ENCODE measurements around the gene NOC2L. TPM values are rescaled to one million over a fixed set of nuclear protein-coding genes. Genes with fewer than 3 reads are reported as not detected.

The NOC2L gene
- total and polyA plus RNA-seq, 5 donors from 2014 or later: 36.8 to 56.6 (median 54.0) TPM

- no peak overlapping the region for H3K4me3 ChIP-seq (ENCODE audit: low read depth, low read length)
- ATAC-seq (ENCODE audit: low read depth in 2 of 2): no peak
Measured at GRCh38 chr1:961132-961669, 2.1 kb upstream of the NOC2L start.

GRCh38 chr1:960363-961131 lies 1.5 kb upstream of the NOC2L start, which contains the start of gene KLHL17:
KLHL17 (plus strand) TSS chr1:960584; CDS start chr1:960694, 110 bp downstream.
- ATAC-seq (ENCODE audit: low read depth in 2 of 2) (peak; percentile 43 to 49), DNase-seq (peak; percentile 69 to 80 (median 73))
- Histone ChIP-seq H3K36me3 (ENCODE audit: control insufficient read depth, insufficient read depth, low read length) (peaks cover 10% of the 10 kb centered on the region), H3K27me3 (ENCODE audit: control insufficient read depth, insufficient read depth, low read length) (no peaks in the 10 kb centered on the region), H3K4me1 (ENCODE audit: control insufficient read depth, insufficient read depth, low read length, poor library complexity, severe bottlenecking) (peaks cover 37% of the 10 kb centered on the region), H3K9me3 (ENCODE audit: control insufficient read depth in 2 of 2, low read length in 2 of 2) (no peaks in the 10 kb centered on the region), H3K27ac (ENCODE audit: insufficient read depth, low read length, poor library complexity, severe bottlenecking) (no peak within 1 kb of the TSS), H3K4me3 (ENCODE audit: low read depth, low read length) (no peak within 1 kb of the TSS)
- no peaks in the 10 kb centered on the region for H3K27me3 Mint-ChIP-seq
- H3K36me3 Mint-ChIP-seq: peaks cover 5% of the 10 kb centered on the region
- peak within 1 kb of the TSS in 2 of 3 donors; percentile 74 to 85 for H3K27ac Mint-ChIP-seq
- peak within 1 kb of the TSS; percentile 89 to 92 (median 92) for H3K4me3 Mint-ChIP-seq
- no peaks in the 10 kb centered on the region for H3K9me3 Mint-ChIP-seq
- H3K4me1 Mint-ChIP-seq: peaks cover 0 to 33% (median 7%) of the 10 kb centered on the region in 4 donors

More at GRCh38 chr1:961132-961669, 2.1 kb upstream of the NOC2L start:
- Histone ChIP-seq H3K27me3 (ENCODE audit: control insufficient read depth, insufficient read depth, low read length) (no peaks in the 10 kb centered on the region), H3K27ac (ENCODE audit: insufficient read depth, low read length, poor library complexity, severe bottlenecking) (no peak overlapping the region), H3K4me1 (ENCODE audit: control insufficient read depth, insufficient read depth, low read length, poor library complexity, severe bottlenecking) (peaks cover 43% of the 10 kb centered on the region), H3K9me3 (ENCODE audit: control insufficient read depth in 2 of 2, low read length in 2 of 2) (no peaks in the 10 kb centered on the region), H3K36me3 (ENCODE audit: control insufficient read depth, insufficient read depth, low read length) (peaks cover 4% of the 10 kb centered on the region)
- H3K27me3 Mint-ChIP-seq: no peaks in the 10 kb centered on the region
- H3K27ac Mint-ChIP-seq: peak overlapping the region in 1 of 3 donors; percentile 36
- H3K36me3 Mint-ChIP-seq: peaks cover 5% of the 10 kb centered on the region
- peak overlapping the region in 3 of 4 donors; percentile 63 to 84 (median 71) for H3K4me3 Mint-ChIP-seq
- DNase-seq: no peak
- H3K4me1 Mint-ChIP-seq: peaks cover 0 to 38% (median 7%) of the 10 kb centered on the region in 4 donors
- no peaks in the 10 kb centered on the region for H3K9me3 Mint-ChIP-seq

- ATAC-seq (ENCODE audit: low read depth in 2 of 2) (peak in 1 of 2 donors; percentile 3), DNase-seq (no peak)
- H3K36me3 ChIP-seq (ENCODE audit: control insufficient read depth, insufficient read depth, low read length): peaks cover 17% of the 10 kb centered on the region
- H3K27ac ChIP-seq (ENCODE audit: insufficient read depth, low read length, poor library complexity, severe bottlenecking): no peak overlapping the region
- H3K27ac Mint-ChIP-seq: peak overlapping the region in 2 of 3 donors; percentile 74 to 85
- H3K27me3 Mint-ChIP-seq: no peaks in the 10 kb centered on the region
- H3K9me3 ChIP-seq (ENCODE audit: control insufficient read depth in 2 of 2, low read length in 2 of 2): no peaks in the 10 kb centered on the region
- no peaks in the 10 kb centered on the region for H3K9me3 Mint-ChIP-seq
- peaks cover 36% of the 10 kb centered on the region for H3K4me1 ChIP-seq (ENCODE audit: control insufficient read depth, insufficient read depth, low read length, poor library complexity, severe bottlenecking)
- H3K4me3 Mint-ChIP-seq: peak overlapping the region; percentile 89 to 92 (median 92)
- H3K4me1 Mint-ChIP-seq: peaks cover 0 to 36% (median 11%) of the 10 kb centered on the region in 4 donors
- peaks cover 12% of the 10 kb centered on the region for H3K36me3 Mint-ChIP-seq
- no peaks in the 10 kb centered on the region for H3K27me3 ChIP-seq (ENCODE audit: control insufficient read depth, insufficient read depth, low read length)
- no peak overlapping the region for H3K4me3 ChIP-seq (ENCODE audit: low read depth, low read length)
Measured at GRCh38 chr1:959731-960362, 791 bp upstream of the NOC2L start.

DNA sequence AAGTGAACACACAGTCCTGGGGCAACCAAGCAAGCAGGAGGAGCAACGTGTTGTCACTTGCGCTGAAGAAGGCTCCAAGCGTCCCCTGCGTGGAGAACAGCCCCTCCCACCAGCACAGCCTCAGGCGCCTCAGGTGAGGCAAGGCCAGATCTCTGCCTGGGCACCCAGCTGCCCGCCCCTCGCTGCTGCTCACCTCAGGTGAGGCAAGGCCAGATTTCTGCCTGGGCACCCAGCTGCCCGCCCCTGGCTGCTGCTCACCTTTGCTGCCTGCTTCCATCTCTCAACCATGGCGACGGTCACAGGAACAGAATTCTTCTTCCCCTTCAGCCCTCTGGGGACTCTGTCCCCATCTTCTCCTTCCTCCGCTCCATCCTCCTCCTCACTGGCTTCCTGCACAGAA lies 2.4 kb downstream of the NOC2L start:
- DNase-seq (no peak), ATAC-seq (ENCODE audit: low read depth in 2 of 2) (no peak)
- Mint-ChIP-seq H3K27me3 (no peaks in the 10 kb centered on the region), H3K4me3 (peak overlapping the region in 2 of 4 donors; percentile 11 to 28), H3K36me3 (peaks cover 28% of the 10 kb centered on the region), H3K27ac (no peak overlapping the region), H3K4me1 (peaks cover 0 to 30% (median 11%) of the 10 kb centered on the region in 4 donors), H3K9me3 (no peaks in the 10 kb centered on the region)
- Histone ChIP-seq H3K36me3 (ENCODE audit: control insufficient read depth, insufficient read depth, low read length) (peaks cover 44% of the 10 kb centered on the region), H3K27ac (ENCODE audit: insufficient read depth, low read length, poor library complexity, severe bottlenecking) (no peak overlapping the region), H3K27me3 (ENCODE audit: control insufficient read depth, insufficient read depth, low read length) (no peaks in the 10 kb centered on the region), H3K9me3 (ENCODE audit: control insufficient read depth in 2 of 2, low read length in 2 of 2) (no peaks in the 10 kb centered on the region), H3K4me3 (ENCODE audit: low read depth, low read length) (no peak overlapping the region), H3K4me1 (ENCODE audit: control insufficient read depth, insufficient read depth, low read length, poor library complexity, severe bottlenecking) (peaks cover 35% of the 10 kb centered on the region)

DNA sequence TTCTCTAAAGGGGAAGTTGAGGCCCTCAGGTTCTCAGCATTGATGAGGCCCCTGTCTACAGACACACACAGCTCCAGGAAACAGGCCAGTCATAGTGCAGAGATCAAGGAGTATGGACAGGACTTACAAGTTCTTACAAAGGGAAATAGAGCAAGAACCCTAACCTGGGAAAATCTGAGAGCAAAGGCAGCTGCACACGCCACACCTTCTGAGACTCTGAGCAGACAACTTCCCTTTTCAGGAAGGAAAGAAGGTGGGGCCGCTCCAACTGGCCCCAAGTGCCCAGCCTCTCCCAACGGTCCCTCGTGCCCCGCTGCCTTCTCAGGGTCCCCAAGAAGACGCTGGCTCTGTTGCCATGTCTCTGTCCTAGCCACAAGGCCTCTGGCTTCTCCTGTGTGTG lies 3.6 kb downstream of the NOC2L start:
- H3K27ac ChIP-seq (ENCODE audit: insufficient read depth, low read length, poor library complexity, severe bottlenecking): no peak overlapping the region
- ATAC-seq (ENCODE audit: low read depth in 2 of 2) (no peak), DNase-seq (no peak)
- no peak overlapping the region for H3K4me3 ChIP-seq (ENCODE audit: low read depth, low read length)
- H3K4me1 ChIP-seq (ENCODE audit: control insufficient read depth, insufficient read depth, low read length, poor library complexity, severe bottlenecking): peaks cover 29% of the 10 kb centered on the region
- H3K36me3 Mint-ChIP-seq: peaks cover 35% of the 10 kb centered on the region
- H3K4me3 Mint-ChIP-seq: no peak overlapping the region
- no peaks in the 10 kb centered on the region for H3K27me3 Mint-ChIP-seq
- no peak overlapping the region for H3K27ac Mint-ChIP-seq
- H3K36me3 ChIP-seq (ENCODE audit: control insufficient read depth, insufficient read depth, low read length): peaks cover 55% of the 10 kb centered on the region
- H3K4me1 Mint-ChIP-seq: peaks cover 0 to 32% (median 11%) of the 10 kb centered on the region in 4 donors
- no peaks in the 10 kb centered on the region for H3K27me3 ChIP-seq (ENCODE audit: control insufficient read depth, insufficient read depth, low read length)
- H3K9me3 Mint-ChIP-seq: peaks cover 0 to under 1% (median 0%) of the 10 kb centered on the region in 7 donors
- no peaks in the 10 kb centered on the region for H3K9me3 ChIP-seq (ENCODE audit: control insufficient read depth in 2 of 2, low read length in 2 of 2)

DNA sequence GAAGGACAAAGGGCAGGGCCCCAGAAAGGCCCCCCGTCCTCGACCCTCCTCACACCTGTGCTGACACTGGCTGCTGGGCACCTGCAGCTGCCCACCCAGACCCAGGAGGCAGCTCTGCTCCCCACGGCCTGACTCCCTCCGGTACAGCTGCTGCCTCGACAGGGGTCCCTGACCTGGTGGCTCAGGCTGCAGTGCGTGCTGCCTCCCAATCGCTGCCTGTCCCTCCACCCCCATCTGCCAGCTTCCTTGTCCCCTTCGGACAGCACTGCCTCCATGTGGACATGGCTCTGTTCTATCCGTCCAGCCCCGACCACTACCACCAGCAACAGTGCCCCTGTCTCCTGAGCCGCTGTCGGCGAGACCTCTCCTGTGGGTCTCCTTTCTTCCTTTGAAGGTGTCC lies 4.1 kb downstream of the NOC2L start:
- Histone ChIP-seq H3K36me3 (ENCODE audit: control insufficient read depth, insufficient read depth, low read length) (peaks cover 61% of the 10 kb centered on the region), H3K27ac (ENCODE audit: insufficient read depth, low read length, poor library complexity, severe bottlenecking) (no peak overlapping the region), H3K4me1 (ENCODE audit: control insufficient read depth, insufficient read depth, low read length, poor library complexity, severe bottlenecking) (peaks cover 24% of the 10 kb centered on the region), H3K9me3 (ENCODE audit: control insufficient read depth in 2 of 2, low read length in 2 of 2) (no peaks in the 10 kb centered on the region), H3K4me3 (ENCODE audit: low read depth, low read length) (no peak overlapping the region), H3K27me3 (ENCODE audit: control insufficient read depth, insufficient read depth, low read length) (no peaks in the 10 kb centered on the region)
- Mint-ChIP-seq H3K27me3 (no peaks in the 10 kb centered on the region), H3K27ac (no peak overlapping the region), H3K9me3 (peaks cover 0 to 1% (median 0%) of the 10 kb centered on the region in 7 donors), H3K4me3 (no peak overlapping the region), H3K4me1 (peaks cover 0 to 30% (median 11%) of the 10 kb centered on the region in 4 donors), H3K36me3 (peaks cover 40% of the 10 kb centered on the region)
- ATAC-seq (ENCODE audit: low read depth in 2 of 2): no peak
- DNase-seq: no peak

DNA sequence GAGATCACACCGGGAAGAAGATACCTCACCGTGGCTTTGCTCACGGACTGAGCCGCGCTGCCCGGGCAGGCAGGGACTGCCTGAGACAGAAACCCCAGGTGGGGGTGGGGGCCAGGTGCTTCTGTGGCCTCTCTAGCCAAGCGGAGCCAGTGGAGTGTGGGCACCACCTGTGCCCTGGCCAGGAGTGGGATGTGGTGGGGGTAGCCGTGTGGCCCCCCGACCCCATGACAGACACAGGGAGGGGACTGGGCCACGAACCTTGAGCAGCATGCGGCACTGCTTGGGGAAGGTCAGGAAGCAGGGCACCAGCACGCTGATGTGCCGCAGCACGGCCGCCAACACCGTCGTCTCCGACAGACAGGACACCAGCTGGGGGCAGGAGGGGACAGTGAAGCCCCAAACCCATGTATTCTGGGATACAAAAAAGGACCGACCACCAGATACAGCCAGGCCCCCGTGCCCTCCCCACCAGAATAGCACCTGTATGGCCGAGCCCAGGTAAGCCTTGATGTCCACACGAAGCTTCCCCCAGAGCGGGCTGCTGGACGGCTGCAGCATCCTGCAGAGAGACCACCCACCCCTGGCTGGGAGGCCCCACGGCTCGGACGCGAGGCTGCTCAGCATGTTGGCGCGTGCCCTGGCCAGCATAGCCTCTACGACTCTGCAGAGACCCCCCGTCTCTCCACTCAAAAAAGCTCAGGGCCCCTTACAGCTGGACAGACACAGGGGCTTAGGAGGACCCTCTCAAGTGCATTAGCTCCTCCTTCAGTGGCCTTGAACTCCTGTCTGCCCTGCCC lies 5.3 kb downstream of the NOC2L start:
- no peak overlapping the region for H3K4me3 ChIP-seq (ENCODE audit: low read depth, low read length)
- H3K27me3 Mint-ChIP-seq: no peaks in the 10 kb centered on the region
- no peak for ATAC-seq (ENCODE audit: low read depth in 2 of 2)
- H3K27ac ChIP-seq (ENCODE audit: insufficient read depth, low read length, poor library complexity, severe bottlenecking): no peak overlapping the region
- H3K9me3 ChIP-seq (ENCODE audit: control insufficient read depth in 2 of 2, low read length in 2 of 2): no peaks in the 10 kb centered on the region
- peaks cover 0 to 1% (median 0%) of the 10 kb centered on the region in 7 donors for H3K9me3 Mint-ChIP-seq
- H3K36me3 Mint-ChIP-seq: peaks cover 47% of the 10 kb centered on the region
- peaks cover 17% of the 10 kb centered on the region for H3K4me1 ChIP-seq (ENCODE audit: control insufficient read depth, insufficient read depth, low read length, poor library complexity, severe bottlenecking)
- H3K4me3 Mint-ChIP-seq: no peak overlapping the region
- H3K36me3 ChIP-seq (ENCODE audit: control insufficient read depth, insufficient read depth, low read length): peaks cover 72% of the 10 kb centered on the region
- no peaks in the 10 kb centered on the region for H3K27me3 ChIP-seq (ENCODE audit: control insufficient read depth, insufficient read depth, low read length)
- H3K27ac Mint-ChIP-seq: no peak overlapping the region
- H3K4me1 Mint-ChIP-seq: peaks cover 0 to 26% (median 12%) of the 10 kb centered on the region in 4 donors
- no peak for DNase-seq
